NCI-H446 treated with DMSO at 0.1 percent for 48 hours (cell line): Measurements from ENCODE around the gene TBC1D22A.
"Not testable (repeated sequence)": the region's sequence is repeated elsewhere in the genome, so short reads cannot be mapped to it uniquely, and the experiment has no call there.

Source experiments
- DNase-seq: peaks from one replicate; lab custom pipeline; 2025; lab: John Stamatoyannopoulos, UW

Gene TBC1D22A

GRCh38 chr22:46774253-46774979 lies 12.0 kb downstream of the TBC1D22A start:
- no peak for DNase-seq

GRCh38 chr22:46774980-46775849 lies 12.8 kb downstream of the TBC1D22A start:
- no peak for DNase-seq

- no peak for DNase-seq
These were observed 13.7 kb downstream of the TBC1D22A start for GRCh38 chr22:46775850-46776826.

GRCh38 chr22:46776876-46777608 lies 14.6 kb downstream of the TBC1D22A start:
- DNase-seq, result no peak

GRCh38 chr22:46777609-46777970 lies 15.1 kb downstream of the TBC1D22A start:
- DNase-seq, result no peak

GRCh38 chr22:46779023-46779422 lies 16.6 kb downstream of the TBC1D22A start:
- DNase-seq, result no peak

- DNase-seq, result no peak
These were observed 17.2 kb downstream of the TBC1D22A start for GRCh38 chr22:46779651-46780050.

GRCh38 chr22:46780453-46780852 lies 18.0 kb downstream of the TBC1D22A start:
- no peak for DNase-seq

GRCh38 chr22:46781291-46781690 lies 18.8 kb downstream of the TBC1D22A start:
- no peak for DNase-seq

GRCh38 chr22:46782200-46782599 lies 19.8 kb downstream of the TBC1D22A start:
- DNase-seq, result not testable (repeated sequence)

GRCh38 chr22:46783721-46784120 lies 21.3 kb downstream of the TBC1D22A start:
- no peak for DNase-seq

GRCh38 chr22:46788441-46789172 lies 26.2 kb downstream of the TBC1D22A start:
- no peak for DNase-seq

GRCh38 chr22:46789992-46790391 lies 27.5 kb downstream of the TBC1D22A start:
- DNase-seq, result no peak

GRCh38 chr22:46791201-46791731 lies 28.8 kb downstream of the TBC1D22A start:
- DNase-seq, result no peak

- DNase-seq, result no peak
These were observed 29.8 kb downstream of the TBC1D22A start for GRCh38 chr22:46792061-46792796.

GRCh38 chr22:46792841-46793261 lies 30.4 kb downstream of the TBC1D22A start:
- no peak for DNase-seq

GRCh38 chr22:46793497-46793896 lies 31.0 kb downstream of the TBC1D22A start:
- no peak for DNase-seq

- no peak for DNase-seq
These were observed 31.6 kb downstream of the TBC1D22A start for GRCh38 chr22:46794067-46794466.

GRCh38 chr22:46794491-46794890 lies 32.0 kb downstream of the TBC1D22A start:
- DNase-seq, result no peak

- DNase-seq, result no peak
These were observed 32.7 kb downstream of the TBC1D22A start for GRCh38 chr22:46795140-46795539.
